ENCODE results near the gene ARHGEF1. TPM values are rescaled to one million over a fixed set of nuclear protein-coding genes. Genes with fewer than 3 reads are reported as not detected.

Gene ARHGEF1
- total RNA-seq, 1 experiment from 2014 or later = 163 TPM

DNA sequence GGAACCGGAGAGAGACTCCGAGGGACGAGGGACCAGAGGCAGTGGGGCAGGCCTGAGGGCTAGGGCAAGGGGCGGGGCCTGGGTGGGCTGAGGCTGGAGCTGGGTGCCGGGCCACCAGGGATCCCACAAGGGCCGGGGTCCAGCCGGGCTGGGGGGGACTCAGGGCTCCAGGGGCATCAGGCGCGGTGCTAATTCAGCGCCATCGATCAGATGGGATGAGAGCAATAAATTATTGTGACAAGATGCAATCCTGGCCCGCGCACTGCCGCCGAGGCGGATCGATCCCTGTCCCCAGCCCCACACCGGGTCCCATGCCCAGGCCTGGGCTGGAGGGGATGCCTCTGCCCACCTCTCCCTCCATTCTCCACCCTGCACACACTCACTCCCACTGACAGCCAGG, 39.6 kb downstream of the ARHGEF1 start:
- TF ChIP-seq, protein P1, sequence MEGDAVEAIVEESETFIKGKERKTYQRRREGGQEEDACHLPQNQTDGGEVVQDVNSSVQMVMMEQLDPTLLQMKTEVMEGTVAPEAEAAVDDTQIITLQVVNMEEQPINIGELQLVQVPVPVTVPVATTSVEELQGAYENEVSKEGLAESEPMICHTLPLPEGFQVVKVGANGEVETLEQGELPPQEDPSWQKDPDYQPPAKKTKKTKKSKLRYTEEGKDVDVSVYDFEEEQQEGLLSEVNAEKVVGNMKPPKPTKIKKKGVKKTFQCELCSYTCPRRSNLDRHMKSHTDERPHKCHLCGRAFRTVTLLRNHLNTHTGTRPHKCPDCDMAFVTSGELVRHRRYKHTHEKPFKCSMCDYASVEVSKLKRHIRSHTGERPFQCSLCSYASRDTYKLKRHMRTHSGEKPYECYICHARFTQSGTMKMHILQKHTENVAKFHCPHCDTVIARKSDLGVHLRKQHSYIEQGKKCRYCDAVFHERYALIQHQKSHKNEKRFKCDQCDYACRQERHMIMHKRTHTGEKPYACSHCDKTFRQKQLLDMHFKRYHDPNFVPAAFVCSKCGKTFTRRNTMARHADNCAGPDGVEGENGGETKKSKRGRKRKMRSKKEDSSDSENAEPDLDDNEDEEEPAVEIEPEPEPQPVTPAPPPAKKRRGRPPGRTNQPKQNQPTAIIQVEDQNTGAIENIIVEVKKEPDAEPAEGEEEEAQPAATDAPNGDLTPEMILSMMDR (IDR thresholded peaks at IDR 0.05; ENCODE audit: unreplicated experiment) = no peak
- H3K4me1 Mint-ChIP-seq (ENCODE audit: low read depth, unreplicated experiment) = peaks cover 9% of the 10 kb centered on the region
- no peaks in the 10 kb centered on the region for H3K9me3 Mint-ChIP-seq (ENCODE audit: low read depth, unreplicated experiment)
- no peak overlapping the region for H3K27ac Mint-ChIP-seq (ENCODE audit: unreplicated experiment)
- no TSS peak for BruUV-seq (replicated peaks)
- no peaks in the 10 kb centered on the region for H3K27me3 Mint-ChIP-seq (ENCODE audit: unreplicated experiment)
- H3K36me3 Mint-ChIP-seq (ENCODE audit: insufficient read depth, unreplicated experiment) = no peaks in the 10 kb centered on the region
- H3K4me3 Mint-ChIP-seq (ENCODE audit: low read depth, unreplicated experiment) = no peak overlapping the region
- CTCF ChIA-PET = no interaction called here
- intact Hi-C loops (cut with micrococcal nuclease; ENCODE audit: unreplicated experiment) = no loop called here
- no peak for DNase-seq

DNA sequence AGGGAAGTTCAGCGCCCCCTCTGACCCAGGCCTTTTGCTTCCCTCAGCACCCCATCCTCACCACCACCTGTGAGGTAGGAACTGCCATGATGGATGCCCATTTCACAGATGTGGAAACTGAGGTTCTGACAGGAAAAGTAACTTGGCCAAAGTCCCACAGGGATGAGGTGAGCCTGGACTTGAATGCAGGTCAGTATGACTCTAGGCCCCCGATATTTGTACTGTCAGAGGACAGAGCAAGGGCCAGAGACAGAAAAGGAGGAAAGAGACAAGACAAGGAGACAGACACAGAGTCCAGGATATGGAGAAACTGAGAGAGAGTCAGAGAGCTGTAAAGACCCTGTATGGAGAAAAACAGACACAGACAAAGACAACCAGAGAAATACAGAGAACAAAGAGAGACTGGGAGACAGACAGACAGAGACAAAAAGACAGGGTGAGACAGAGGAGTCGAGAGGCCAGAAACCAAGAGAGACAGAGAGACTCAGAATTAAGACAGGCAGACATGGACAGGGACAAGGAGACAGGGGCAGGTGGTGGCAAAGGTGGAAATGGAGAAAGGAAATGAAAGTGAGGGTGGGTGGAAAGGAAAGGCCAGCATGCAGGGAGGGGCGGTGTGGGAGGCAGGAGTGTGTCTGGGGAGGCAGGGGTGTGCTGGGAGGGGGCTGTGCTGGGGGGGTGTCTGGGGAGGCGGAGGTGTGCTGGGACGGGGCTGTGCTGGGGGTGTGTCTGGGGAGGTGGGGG, 40.2 kb downstream of the ARHGEF1 start:
- Mint-ChIP-seq H3K27me3 (ENCODE audit: unreplicated experiment) (no peaks in the 10 kb centered on the region), H3K4me3 (ENCODE audit: low read depth, unreplicated experiment) (no peak overlapping the region), H3K4me1 (ENCODE audit: low read depth, unreplicated experiment) (peaks cover 9% of the 10 kb centered on the region), H3K27ac (ENCODE audit: unreplicated experiment) (peak overlapping the region; percentile 1), H3K36me3 (ENCODE audit: insufficient read depth, unreplicated experiment) (peaks cover 4% of the 10 kb centered on the region), H3K9me3 (ENCODE audit: low read depth, unreplicated experiment) (no peaks in the 10 kb centered on the region)
- TF ChIP-seq, protein P1 (IDR thresholded peaks at IDR 0.05; ENCODE audit: unreplicated experiment) = no peak
- no peak for DNase-seq
- CTCF ChIA-PET = no interaction called here
- intact Hi-C loops (cut with micrococcal nuclease; ENCODE audit: unreplicated experiment) = no loop called here
- no TSS peak for BruUV-seq (replicated peaks)

DNA sequence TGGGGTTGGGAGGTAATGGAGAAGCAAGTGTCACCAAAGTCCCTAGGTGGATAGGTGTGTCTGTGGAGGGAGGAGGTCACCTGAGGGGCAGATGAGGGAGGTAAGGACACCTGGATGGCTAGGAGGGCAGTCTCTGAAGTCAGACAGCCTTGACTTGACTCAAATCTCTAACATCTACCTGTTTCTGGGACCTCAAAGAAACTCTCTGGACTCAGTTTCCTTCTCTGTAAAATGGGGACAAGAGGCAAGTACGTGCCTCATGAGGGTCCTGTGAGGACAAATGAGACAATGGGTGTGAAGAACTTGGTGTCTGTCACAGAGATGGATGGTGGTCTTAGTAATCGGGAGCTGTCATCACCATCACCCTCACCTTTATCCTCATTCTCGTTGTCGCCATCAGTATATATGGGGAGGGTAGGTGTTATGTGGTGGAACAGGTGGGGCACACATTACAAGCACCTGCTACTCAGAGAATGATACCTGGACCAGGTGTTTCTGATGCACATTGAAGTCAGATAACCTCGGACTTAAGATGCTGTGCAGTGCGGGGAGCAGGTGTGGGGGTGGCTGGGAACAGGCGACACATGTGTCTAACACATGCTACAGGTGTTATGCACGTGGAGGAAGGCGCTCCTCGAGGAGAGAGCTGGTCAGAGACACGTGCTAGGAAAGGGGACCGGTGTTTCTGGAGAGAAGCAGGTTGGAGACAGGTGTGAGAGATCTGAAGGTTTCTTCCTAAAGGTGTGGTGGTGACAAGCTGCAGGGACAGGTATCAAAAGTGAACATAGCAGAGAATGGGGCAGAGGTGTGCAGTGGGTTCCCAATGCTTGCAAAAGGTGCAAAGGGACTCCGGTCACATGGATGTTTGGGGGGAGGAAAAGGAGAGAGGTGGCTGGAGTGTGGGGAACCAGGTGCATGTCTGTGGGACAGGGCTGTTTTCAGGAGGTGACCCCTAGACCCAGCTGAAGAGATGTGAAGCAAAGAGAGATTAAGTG, 41.5 kb downstream of the ARHGEF1 start:
- Mint-ChIP-seq H3K27ac (ENCODE audit: unreplicated experiment) (no peak overlapping the region), H3K36me3 (ENCODE audit: insufficient read depth, unreplicated experiment) (peaks cover 11% of the 10 kb centered on the region), H3K9me3 (ENCODE audit: low read depth, unreplicated experiment) (no peaks in the 10 kb centered on the region), H3K4me3 (ENCODE audit: low read depth, unreplicated experiment) (no peak overlapping the region), H3K4me1 (ENCODE audit: low read depth, unreplicated experiment) (peaks cover 20% of the 10 kb centered on the region), H3K27me3 (ENCODE audit: unreplicated experiment) (no peaks in the 10 kb centered on the region)
- CTCF ChIA-PET = interaction anchor here (1.0 kb wide), 1 partner anchor 51 kb away, joined by 3 read pairs; no protein-coding TSS in a partner anchor
- TF ChIP-seq, protein P1 (IDR thresholded peaks at IDR 0.05; ENCODE audit: unreplicated experiment) = no peak
- intact Hi-C loops (cut with micrococcal nuclease; ENCODE audit: unreplicated experiment) = no loop called here
- DNase-seq = no peak
- BruUV-seq (replicated peaks) = no TSS peak

DNA sequence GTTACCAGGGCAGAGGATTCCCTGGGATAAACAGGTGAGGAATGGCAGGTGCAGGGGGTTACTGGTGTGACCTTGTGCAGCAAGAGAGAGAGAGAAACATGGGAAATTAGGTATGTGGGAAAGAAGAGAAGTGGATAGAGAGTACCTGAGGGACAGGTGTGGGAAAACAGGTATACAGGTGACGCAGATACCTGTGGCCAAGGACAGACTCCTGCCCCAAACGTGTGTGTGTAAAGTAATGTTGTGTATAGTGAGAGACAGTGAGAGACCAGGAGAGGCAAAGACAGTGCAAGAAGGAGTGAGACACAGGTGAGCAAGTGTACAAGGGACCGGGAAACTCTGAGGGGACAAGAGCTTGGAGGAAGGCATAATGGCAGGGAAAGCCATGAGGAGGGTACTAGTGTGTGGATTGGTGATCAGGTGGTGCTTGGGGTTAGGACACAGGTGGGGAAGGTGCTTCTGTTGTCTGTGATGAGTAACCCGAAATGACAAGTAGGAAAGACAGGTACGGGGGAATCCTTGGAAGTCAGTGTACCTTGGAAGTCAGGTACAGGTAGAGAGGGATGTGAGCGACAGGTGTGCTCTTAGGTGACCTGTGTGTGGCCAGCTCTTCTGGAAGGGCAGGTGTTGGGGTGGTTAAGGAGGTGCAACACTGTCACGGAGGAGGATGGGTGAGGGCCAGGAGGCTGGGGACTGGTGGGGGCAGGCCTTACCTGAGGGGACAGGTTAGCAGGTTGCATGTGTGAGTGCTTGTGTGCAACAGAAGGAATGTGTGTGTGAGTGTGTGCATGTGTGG, 42.4 kb downstream of the ARHGEF1 start:
- peaks cover 11% of the 10 kb centered on the region for H3K36me3 Mint-ChIP-seq (ENCODE audit: insufficient read depth, unreplicated experiment)
- BruUV-seq (replicated peaks) = no TSS peak
- TF ChIP-seq, protein P1 (IDR thresholded peaks at IDR 0.05; ENCODE audit: unreplicated experiment) = no peak

More for the DNA sequence above, 42.4 kb downstream of the ARHGEF1 start:
- Mint-ChIP-seq H3K4me3 (ENCODE audit: low read depth, unreplicated experiment) (no peak overlapping the region), H3K9me3 (ENCODE audit: low read depth, unreplicated experiment) (no peaks in the 10 kb centered on the region), H3K27me3 (ENCODE audit: unreplicated experiment) (no peaks in the 10 kb centered on the region), H3K27ac (ENCODE audit: unreplicated experiment) (no peak overlapping the region), H3K4me1 (ENCODE audit: low read depth, unreplicated experiment) (peaks cover 21% of the 10 kb centered on the region)
- no peak for DNase-seq
- intact Hi-C loops (cut with micrococcal nuclease; ENCODE audit: unreplicated experiment) = no loop called here
- CTCF ChIA-PET = interaction anchor here (1.0 kb wide), 1 partner anchor 52 kb away, joined by 3 read pairs; no protein-coding TSS in a partner anchor
